ENCODE measurements around the gene RHO. TPM values are rescaled to one million over a fixed set of nuclear protein-coding genes. Genes with fewer than 3 reads are reported as not detected.

RHO gene
- total RNA-seq, 2 donors from 2014 or later = not detected

GRCh38 chr3:129563850-129564535 lies 35.6 kb downstream of the RHO start:
- DNase-seq (ENCODE audit: low spot score) = no peak
- no peak for ATAC-seq (ENCODE audit: insufficient number of reproducible peaks, low FRiP score, low read depth)
- Histone ChIP-seq H3K36me3 (peaks cover 61% of the 10 kb centered on the region), H3K27ac (peak overlapping the region; percentile 66 to 75), H3K27me3 (replicated peaks; ENCODE audit: insufficient read depth) (no peaks in the 10 kb centered on the region), H3K4me3 (no peak overlapping the region), H3K9me3 (no peaks in the 10 kb centered on the region), H3K4me1 (ENCODE audit: control insufficient read depth in 1 of 2, low read depth in 2 of 2) (peaks cover 36 to 54% of the 10 kb centered on the region in 2 donors)
- no peak for TF ChIP-seq CTCF (IDR thresholded peaks at IDR 0.05)

- ATAC-seq (ENCODE audit: insufficient number of reproducible peaks, low FRiP score, low read depth) (no peak), DNase-seq (ENCODE audit: low spot score) (no peak)
- Histone ChIP-seq H3K9me3 (no peaks in the 10 kb centered on the region), H3K4me3 (no peak overlapping the region), H3K27me3 (replicated peaks; ENCODE audit: insufficient read depth) (no peaks in the 10 kb centered on the region), H3K4me1 (ENCODE audit: control insufficient read depth in 1 of 2, low read depth in 2 of 2) (peaks cover 25 to 43% of the 10 kb centered on the region in 2 donors), H3K27ac (peak overlapping the region; percentile 66 to 75), H3K36me3 (peaks cover 61% of the 10 kb centered on the region)
- TF ChIP-seq CTCF (IDR thresholded peaks at IDR 0.05) = no peak
Observed at GRCh38 chr3:129564981-129565644, 36.7 kb downstream of the RHO start.

- no peaks in the 10 kb centered on the region for H3K27me3 ChIP-seq (replicated peaks; ENCODE audit: insufficient read depth)
- no peak overlapping the region for H3K27ac ChIP-seq
- DNase-seq (ENCODE audit: low spot score) (no peak), ATAC-seq (ENCODE audit: insufficient number of reproducible peaks, low FRiP score, low read depth) (no peak)
- peaks cover 23 to 35% of the 10 kb centered on the region in 2 donors for H3K4me1 ChIP-seq (ENCODE audit: control insufficient read depth in 1 of 2, low read depth in 2 of 2)
- no peaks in the 10 kb centered on the region for H3K9me3 ChIP-seq
- H3K4me3 ChIP-seq = no peak overlapping the region
- peaks cover 66% of the 10 kb centered on the region for H3K36me3 ChIP-seq
- no peak for TF ChIP-seq CTCF (IDR thresholded peaks at IDR 0.05)
Observed at GRCh38 chr3:129565902-129566301, 37.5 kb downstream of the RHO start.

GRCh38 chr3:129567176-129567705 lies 38.8 kb downstream of the RHO start:
- Histone ChIP-seq H3K36me3 (peaks cover 65% of the 10 kb centered on the region), H3K27ac (no peak overlapping the region)
- no peak for ATAC-seq (ENCODE audit: insufficient number of reproducible peaks, low FRiP score, low read depth)

More at GRCh38 chr3:129567176-129567705, 38.8 kb downstream of the RHO start:
- Histone ChIP-seq H3K4me3 (no peak overlapping the region), H3K9me3 (no peaks in the 10 kb centered on the region), H3K4me1 (ENCODE audit: control insufficient read depth in 1 of 2, low read depth in 2 of 2) (peaks cover 14 to 23% of the 10 kb centered on the region in 2 donors), H3K27me3 (replicated peaks; ENCODE audit: insufficient read depth) (no peaks in the 10 kb centered on the region)
- DNase-seq (ENCODE audit: low spot score) = no peak
- no peak for TF ChIP-seq CTCF (IDR thresholded peaks at IDR 0.05)
